Stimulated activated CD4-positive, alpha-beta T cell treated with anti-CD3 and anti-CD28 coated beads, Interleukin-15, amount 100 ng/mL, for 24 hours (primary cell): ENCODE measurements around the gene SERTAD2.
A peak's percentile ranks its signal among the peaks of the same experiment; 100 is the strongest.

Experiments
- DNase-seq: peaks from one replicate; pipeline ENCODE4 v3.0.0-alpha.2; 2020

Gene SERTAD2

DNA sequence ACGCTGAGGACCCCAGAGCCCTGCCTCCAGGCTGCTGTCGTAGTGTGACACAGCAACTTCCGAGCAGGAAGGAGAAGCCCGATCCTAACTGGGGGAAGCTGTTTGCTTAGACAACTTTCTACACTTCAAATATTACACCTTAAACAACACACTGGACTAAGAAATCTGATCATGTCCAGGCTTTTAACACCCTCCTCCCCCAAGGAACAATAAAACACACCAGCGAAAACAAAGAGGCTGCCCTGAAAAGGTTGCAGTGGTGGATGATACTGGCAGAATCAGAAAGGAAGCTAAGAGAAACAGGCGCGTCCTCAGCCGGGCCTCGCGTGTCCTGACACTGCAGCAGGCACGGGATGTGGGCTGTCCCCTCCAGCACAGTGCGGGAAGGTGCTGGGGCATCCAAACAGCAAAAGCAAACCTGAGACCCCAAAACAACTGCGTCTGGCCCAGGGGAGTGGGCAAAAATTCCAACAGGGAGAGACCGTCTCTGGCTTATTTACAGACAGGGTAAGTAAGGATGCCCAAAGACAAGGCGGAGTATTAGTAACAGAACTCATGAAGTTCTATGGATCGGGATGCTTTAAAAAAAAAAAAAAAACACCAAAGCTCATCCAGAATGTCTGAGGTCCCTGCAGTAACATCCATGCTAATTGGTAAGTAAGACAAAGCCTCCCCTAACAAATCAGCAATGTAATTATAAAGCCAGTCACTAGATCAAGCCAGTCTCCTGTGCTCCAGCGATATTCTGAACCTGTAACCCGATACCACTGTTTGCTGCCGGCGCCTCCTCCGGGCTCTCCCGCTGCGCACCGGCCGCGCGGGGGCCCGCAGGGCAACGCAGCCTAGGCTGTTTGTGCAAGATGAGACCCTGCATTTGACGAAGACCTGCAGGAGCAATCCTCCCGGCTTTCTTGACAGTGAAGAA is 9.0 kb downstream of the SERTAD2 start:
- DNase-seq: peak; percentile 72

GRCh38 chr2:64643838-64644457 is 9.8 kb downstream of the SERTAD2 start:
- DNase-seq: no peak

GRCh38 chr2:64641599-64641998 is 12.1 kb downstream of the SERTAD2 start:
- no peak for DNase-seq

GRCh38 chr2:64640153-64641044 is 13.3 kb downstream of the SERTAD2 start:
- no peak for DNase-seq

DNA sequence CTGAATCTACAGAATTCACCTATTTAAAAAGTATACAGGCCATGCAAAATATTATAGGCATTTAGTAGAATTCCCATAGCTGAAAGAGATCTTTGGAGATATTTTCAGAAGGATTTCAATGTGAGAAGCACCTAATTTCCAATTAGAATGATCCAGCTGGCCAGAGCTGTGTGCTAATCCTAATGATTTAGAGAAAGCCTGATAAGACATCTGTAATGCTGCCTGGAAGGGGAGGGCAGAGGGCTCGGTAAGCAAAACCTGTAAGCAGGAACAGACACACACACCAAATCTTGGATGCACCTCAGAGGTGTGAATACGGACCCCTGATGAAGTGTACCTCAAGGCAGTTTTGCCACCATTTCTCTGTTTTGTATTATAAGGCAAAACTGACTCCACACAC is 14.0 kb downstream of the SERTAD2 start:
- DNase-seq: no peak

- no peak for DNase-seq
Observed at GRCh38 chr2:64638502-64639120, 15.1 kb downstream of the SERTAD2 start.

- peak; percentile 29 for DNase-seq
Observed at GRCh38 chr2:64637931-64638330, 15.8 kb downstream of the SERTAD2 start.

GRCh38 chr2:64637000-64637635 is 16.6 kb downstream of the SERTAD2 start:
- DNase-seq: no peak

- DNase-seq: no peak
Observed at GRCh38 chr2:64635976-64636911, 17.5 kb downstream of the SERTAD2 start.

- no peak for DNase-seq
Observed at GRCh38 chr2:64634345-64635267, 19.1 kb downstream of the SERTAD2 start.

GRCh38 chr2:64632835-64633819 is 20.6 kb downstream of the SERTAD2 start:
- no peak for DNase-seq

DNA sequence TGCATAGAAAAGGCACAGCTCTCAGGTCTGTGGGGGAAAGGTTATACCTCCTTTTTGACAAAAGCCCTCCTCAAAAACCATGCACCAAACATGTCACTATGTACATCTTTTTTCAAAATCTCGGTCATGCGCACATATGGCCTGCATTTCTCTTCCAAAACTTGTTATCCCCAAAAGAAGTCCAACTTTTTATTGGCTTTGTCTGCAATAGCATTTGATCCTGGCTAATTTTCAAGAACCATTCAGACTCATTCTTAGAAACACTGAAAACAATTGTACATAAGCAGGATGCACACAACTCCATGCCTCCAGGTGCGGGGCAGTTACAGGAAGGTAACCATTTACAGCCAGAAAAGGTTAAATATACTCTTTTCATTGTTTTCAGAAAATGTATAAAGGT is 21.9 kb downstream of the SERTAD2 start:
- no peak for DNase-seq

DNA sequence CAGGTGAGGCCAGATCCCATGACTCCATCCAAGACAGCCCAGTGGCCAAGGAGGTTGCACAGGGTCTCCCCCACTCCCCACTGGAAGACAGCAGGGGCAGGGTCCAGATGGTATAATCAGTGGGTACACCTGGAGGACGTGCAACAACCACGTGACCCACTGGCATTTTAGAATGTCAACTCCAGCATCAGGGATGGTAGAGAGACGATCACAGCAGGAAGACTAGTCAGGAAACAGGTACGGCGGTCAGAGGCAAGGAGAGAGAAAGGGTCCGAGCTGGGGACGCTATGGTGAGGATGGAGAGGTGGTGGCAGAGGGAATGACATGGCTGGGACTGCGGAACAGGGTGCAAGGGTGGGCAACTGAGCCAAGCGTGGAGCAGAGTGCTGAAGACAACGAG is 23.0 kb downstream of the SERTAD2 start:
- DNase-seq: no peak

GRCh38 chr2:64629875-64630274 is 23.8 kb downstream of the SERTAD2 start:
- DNase-seq: no peak

- DNase-seq: no peak
Observed at GRCh38 chr2:64629329-64629781, 24.4 kb downstream of the SERTAD2 start.

- DNase-seq: no peak
Observed at GRCh38 chr2:64627860-64628841, 25.6 kb downstream of the SERTAD2 start.
